HG03558 (cell line): ENCODE data around the gene DOCK1.
"Not testable (repeated sequence)": the region's sequence is repeated elsewhere in the genome, so short reads cannot be mapped to it uniquely, and the experiment has no call there.

ENCODE experiments used
- ATAC-seq: cut with Tn5 transposase; IDR thresholded peaks from one replicate; pipeline ENCODE4 v1.9.1; 2021; ENCODE audit warnings: moderate number of reproducible peaks; ENCODE audit not compliant: unreplicated experiment; ENCODE audit errors: extremely low read depth

The DOCK1 gene

DNA sequence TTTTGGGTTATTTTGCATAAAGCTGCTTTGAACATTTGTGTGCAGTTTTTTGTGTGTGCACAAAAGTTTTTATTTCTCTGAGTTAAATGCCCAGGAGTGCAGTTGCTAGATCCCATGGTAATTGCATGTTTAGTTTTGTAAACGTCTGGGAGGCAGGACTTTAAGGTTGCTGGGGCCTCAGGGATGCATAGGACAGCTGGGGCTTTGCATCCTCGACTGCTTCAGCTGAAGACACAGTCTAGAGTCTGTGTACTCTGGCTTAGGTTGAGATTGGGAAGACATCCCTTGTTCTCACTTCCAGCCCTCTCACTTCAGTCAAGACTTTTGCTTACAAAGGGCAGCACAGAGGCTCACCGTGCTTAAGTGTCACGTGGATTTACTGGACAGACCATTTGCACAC is 385.6 kb downstream of the DOCK1 start:
- ATAC-seq, result no peak

- ATAC-seq, result no peak
These were observed 386.1 kb downstream of the DOCK1 start for GRCh38 chr10:127291329-127291728.

DNA sequence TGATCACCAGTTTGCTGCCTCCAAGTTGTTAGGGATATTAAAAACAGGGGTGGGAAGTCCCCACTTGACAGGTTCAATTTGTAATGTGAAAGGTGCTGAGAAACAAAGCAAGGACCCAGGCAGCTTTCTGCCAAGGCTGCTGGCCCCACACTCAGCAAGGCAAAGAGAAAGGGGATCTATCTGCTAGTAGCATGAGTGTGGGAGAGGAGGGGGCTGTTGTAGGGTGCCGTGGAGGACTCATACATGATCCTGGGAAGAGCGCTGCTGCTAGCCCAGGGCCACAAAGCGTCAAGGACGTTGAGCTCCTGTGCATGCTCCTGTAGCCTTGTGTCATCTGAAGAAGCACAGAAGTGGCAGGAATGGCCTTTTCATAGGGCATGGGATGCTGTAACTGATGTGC is 387.7 kb downstream of the DOCK1 start:
- ATAC-seq, result no peak

- no peak for ATAC-seq
These were observed 388.4 kb downstream of the DOCK1 start for GRCh38 chr10:127293640-127294039.

DNA sequence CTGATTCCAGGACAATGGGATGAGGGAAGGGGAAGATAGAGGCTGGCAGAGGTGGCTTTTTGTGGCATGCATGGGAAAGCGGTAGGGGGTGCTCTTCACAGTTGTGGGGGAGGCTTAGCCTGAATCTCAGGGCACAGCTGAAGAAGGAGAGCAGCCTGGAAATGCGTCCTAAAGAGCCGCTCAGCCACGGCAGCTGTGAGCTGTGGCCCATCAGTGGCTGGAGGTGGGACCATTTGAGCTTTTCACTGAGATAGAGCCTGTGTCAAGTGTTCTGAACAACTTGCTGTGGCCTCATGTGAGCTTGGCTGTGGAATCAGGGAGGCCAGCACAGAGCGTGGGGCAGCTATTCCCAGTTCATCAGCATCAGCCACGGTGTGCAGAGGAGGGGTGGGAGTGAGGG is 391.5 kb downstream of the DOCK1 start:
- ATAC-seq, result no peak

- ATAC-seq, result no peak
These were observed 393.2 kb downstream of the DOCK1 start for GRCh38 chr10:127298381-127298780.

GRCh38 chr10:127299192-127299591 is 394.0 kb downstream of the DOCK1 start:
- not testable (repeated sequence) for ATAC-seq

DNA sequence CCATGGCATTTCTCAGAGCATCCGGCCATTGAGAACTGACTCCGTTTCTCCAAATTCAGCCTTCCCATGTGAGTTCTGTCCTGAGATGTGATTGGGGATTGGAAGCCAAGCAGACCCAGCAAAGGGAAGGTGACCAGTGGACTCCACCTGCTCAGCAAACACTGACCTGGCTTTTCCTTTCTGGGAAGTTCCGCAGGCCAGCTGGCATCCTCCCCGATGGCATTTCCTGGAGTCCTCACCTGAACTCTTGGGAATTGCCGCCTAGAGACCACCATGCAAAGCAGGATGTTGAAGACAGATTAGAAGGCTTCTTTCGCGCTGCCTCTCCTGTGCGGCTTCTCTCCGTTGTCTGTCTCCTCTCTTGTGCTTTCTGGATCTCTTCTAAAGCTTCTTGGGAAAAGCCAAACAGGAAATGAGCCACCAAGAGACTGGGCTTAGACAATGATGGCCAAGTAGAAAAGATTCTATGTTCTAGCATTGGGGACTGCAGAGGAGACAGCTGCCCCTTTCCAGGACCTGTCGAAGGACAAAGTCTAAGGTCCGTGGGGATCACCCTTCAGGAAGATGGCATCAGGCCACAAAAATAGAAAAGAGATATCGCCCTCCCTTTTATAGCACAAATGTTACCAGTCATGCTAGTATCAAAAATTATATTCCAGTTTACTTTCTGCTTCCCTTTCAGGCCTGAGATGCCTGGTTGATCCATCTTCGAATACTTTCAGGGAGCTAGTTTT is 394.9 kb downstream of the DOCK1 start:
- no peak for ATAC-seq

DNA sequence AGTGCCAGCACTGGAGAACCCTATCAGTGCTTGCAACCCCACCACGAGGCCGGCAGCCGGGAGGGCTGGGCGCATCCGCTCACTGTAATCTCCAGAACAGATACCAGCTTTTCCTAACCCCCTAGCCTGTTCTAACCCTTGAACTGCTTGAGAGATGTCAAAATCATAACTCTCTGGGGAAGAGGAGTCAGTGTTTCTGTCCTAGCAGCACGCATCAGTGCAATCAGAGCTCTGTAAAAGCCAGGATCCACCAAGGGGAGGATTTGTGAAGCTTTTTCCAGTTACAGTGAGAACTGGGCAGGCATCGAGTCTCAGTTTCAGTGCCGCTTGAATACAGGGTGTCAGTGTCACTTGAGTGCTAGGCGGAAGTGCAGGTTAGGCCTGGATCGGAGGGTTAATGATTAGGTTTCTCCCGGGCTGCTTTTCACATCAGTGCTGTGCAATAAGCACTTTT is 395.7 kb downstream of the DOCK1 start:
- no peak for ATAC-seq

DNA sequence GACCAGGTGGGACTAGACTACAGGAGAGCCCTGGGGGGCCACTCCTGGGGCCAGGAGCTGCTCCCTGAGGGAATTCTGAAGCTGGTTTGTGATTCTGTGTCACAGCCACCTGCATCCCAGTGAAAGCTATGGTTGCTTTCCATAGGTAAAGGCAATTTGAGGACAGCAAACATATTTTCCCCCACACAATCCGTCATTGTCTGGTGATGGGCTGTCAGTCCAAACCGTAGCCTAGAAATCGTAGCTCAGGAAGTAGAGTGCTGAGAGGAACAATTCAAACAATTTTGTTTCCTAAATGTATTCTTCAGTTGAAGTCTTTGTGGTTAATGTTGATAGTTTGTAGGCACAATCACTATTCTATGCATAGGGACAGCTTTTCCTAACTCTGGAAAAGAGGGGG is 397.1 kb downstream of the DOCK1 start:
- no peak for ATAC-seq

DNA sequence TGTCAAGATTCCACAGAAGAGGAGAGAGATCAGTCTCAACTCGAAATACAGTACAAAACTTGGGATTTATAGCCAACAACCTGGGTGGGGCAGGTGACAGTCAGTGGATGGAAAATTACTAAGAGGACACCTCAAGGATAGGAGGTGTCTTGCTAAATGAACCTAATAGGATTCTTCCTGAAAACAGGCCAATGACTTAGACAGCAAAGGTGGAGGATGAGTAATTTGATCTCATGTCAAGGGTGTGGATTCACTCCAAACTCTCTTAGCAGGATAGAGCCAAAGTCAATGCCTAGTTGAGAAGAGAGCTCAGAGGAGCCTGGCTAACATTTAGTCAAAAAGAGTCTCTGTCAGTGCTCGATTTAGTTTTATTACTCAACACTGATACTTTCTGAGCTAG is 397.9 kb downstream of the DOCK1 start:
- ATAC-seq, result no peak

DNA sequence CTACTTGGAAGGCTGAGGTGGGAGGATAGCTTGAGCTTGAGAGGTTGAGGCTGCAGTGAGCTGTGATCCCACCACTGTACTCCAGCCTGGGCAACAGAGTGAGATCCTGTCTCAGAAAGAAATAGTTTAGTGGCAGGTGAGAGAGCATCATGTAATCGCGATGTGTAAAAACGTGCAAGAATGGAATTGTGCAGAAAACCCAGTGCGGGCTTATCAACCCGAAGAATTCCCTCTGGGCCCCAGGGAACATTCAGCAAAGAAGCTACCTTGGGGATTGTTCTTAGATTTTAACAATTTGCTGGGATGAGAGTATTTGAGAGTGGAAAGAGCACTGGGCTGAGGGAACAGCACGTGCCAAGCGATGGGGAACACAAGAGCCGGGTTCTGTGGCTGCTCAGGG is 398.5 kb downstream of the DOCK1 start:
- no peak for ATAC-seq

DNA sequence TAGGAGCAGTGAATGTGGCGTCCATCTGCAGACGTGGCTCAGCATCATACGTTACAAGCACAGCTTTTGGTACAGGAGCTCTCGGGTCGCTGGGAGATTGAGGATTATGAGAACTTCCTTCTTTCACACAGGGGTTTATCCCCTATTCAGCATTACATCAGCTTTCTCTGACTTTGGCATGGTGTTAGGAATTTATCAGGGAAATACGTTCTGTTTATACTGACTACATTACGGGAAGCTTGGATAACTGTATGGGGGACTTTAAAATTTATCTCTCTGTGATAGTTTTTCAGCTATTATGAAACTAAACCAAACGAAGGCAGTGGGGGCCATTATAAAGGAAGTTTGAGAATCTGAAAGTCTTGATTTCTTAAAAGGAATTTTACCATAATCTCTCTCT is 401.3 kb downstream of the DOCK1 start:
- ATAC-seq, result no peak

DNA sequence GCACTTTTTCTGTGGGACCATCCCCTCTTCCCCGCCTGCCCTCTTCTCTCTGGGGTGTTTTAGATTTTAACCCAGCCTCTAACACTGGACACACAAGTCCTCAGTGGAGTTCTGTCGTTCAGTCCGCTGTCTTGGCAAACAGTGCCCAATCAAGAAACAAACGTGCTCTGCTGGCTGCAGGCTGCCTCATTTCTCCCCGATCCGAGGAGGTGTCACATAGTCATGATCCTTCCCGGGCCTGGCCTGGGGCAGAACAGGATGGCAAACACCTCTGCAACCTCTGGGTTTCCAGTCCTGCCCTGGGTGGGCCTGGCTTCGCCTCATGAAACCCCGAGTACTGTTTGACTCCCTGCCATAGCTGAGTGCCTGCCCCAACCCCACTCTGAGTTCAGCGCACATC is 402.1 kb downstream of the DOCK1 start:
- no peak for ATAC-seq

- ATAC-seq, result no peak
These were observed 402.8 kb downstream of the DOCK1 start for GRCh38 chr10:127308031-127308430.

DNA sequence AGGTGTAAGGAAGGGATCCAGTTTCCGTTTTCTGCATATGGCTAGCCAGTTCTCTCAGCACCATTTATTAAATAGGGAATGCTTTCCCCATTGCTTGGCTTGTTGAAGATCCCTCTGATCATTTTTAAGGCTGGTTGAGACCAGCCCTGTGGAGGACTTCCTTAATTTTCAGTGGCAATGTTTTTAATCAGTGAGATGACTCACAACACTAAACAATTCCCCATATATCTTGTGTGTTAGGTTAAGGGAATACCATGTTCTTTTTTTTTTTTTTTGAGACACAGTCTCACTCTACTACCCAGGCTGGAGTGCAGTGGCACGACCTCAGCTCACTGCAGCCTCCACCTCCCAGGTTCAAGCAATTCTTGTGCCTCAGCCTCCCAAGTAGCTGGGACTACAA is 404.4 kb downstream of the DOCK1 start:
- not testable (repeated sequence) for ATAC-seq

GRCh38 chr10:127310430-127310829 is 405.2 kb downstream of the DOCK1 start:
- ATAC-seq, result no peak

- ATAC-seq, result no peak
These were observed 405.7 kb downstream of the DOCK1 start for GRCh38 chr10:127310923-127311322.

GRCh38 chr10:127313996-127314700 is 408.9 kb downstream of the DOCK1 start:
- no peak for ATAC-seq

GRCh38 chr10:127314797-127315196 is 409.6 kb downstream of the DOCK1 start:
- no peak for ATAC-seq

DNA sequence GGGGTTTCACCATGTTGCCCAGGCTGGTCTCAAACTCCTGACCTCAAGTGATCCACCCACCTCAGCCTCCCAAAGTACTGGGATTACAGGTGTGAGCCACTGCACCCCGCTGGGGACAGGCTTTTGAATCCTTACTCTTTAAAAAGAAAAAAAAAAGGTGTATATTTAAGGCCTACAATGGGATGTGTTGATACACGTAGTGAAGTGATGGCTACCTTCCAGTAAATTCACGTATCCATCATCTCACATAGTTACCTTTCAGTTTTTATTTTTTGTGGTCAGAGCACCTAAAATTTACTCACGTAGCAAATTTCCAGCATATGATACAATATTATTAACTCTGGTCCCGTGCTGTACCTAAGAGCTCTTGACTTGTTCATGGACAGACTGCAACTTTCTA is 410.7 kb downstream of the DOCK1 start:
- no peak for ATAC-seq

DNA sequence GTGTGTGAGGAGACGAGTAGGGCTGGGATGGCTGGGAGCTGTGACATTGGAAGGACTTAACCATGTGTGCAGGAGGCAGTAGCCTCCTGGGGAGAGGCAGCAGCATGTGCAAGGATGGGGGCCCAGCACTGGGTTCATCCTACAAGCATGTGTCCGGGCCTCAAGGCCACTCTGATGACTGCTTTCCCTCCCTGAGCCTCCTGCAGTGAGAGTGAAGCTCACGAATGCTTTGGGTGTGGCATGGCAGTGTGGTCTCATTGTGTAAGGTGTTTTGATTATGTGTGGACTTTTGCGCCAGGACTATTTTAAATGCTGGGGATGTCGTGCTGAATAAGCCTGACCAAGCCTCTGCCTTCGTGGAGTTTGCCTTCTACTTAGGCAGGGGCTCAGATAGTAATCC is 413.2 kb downstream of the DOCK1 start:
- no peak for ATAC-seq
